Mammary epithelial cell (primary cell): ENCODE data around the gene F7.

Experiments used
- CTCF ChIP-seq, 2 donors: IDR thresholded peaks in 1 of 2; conservative IDR thresholded peaks in 1 of 2; 2 replicates each; pipeline ENCODE4 v1.5.1; 2011 to 2012; ENCODE audit warnings: inconsistent platforms in 2 of 2, low read length in 2 of 2, mild to moderate bottlenecking in 2 of 2, control low read depth in 1 of 2, low read depth in 1 of 2; ENCODE audit not compliant: insufficient read depth in 1 of 2; ENCODE audit errors: extremely low read depth in 1 of 2
- EZH2 ChIP-seq: IDR thresholded peaks from 2 replicates; pipeline ENCODE4 v1.6.1; 2012; ENCODE audit warnings: low read length, inconsistent platforms, borderline replicate concordance

GRCh38 chr13:113089693-113090414, 15.7 kb upstream of the F7 start:
- TF ChIP-seq CTCF (conservative IDR thresholded peaks at IDR 0.05 in 1 of 2, IDR thresholded peaks at IDR 0.05 in 1 of 2; ENCODE audit: extremely low read depth in 1 of 2, insufficient read depth in 1 of 2, low read depth in 1 of 2, low read length in 2 of 2), result no peak
- no peak for TF ChIP-seq EZH2
